GM12878 (cell line): ENCODE data around the gene SOST. TPM values are rescaled to one million over a fixed set of nuclear protein-coding genes. Genes with fewer than 3 reads are reported as not detected.

Source experiments
- ATAC-seq: fragments of 200-7000 bp; cut with Tn5 transposase; 3 replicates; pipeline ENCODE4 v1.9.1; 2020; ENCODE audit warnings: mild to moderate bottlenecking, moderate library complexity
- BruUV-seq: library from RNA; stranded (reverse); fragments of 400-500 nt; replicated peaks from 2 replicates; lab custom pipeline; 2021; lab: Mats Ljungman, UMichigan
- CTCF ChIA-PET: fragments of 300-600 bp; sonication (Branson Sonifier 250); formaldehyde crosslinking; extraction: SDS; loops from one replicate; lab custom pipeline; 2021; ENCODE audit warnings: inconsistent platforms; lab: Yijun Ruan, JAX
- POLR2A ChIA-PET: fragments of 350-600 bp; formaldehyde crosslinking; extraction: SDS; loops from one replicate; lab custom pipeline; 2021; ENCODE audit warnings: inconsistent platforms; lab: Charles Lee
- RAD21 ChIA-PET: fragments of 300-600 bp; sonication (Branson Sonifier 250); formaldehyde crosslinking; loops from one replicate; lab custom pipeline; 2023; ENCODE audit warnings: antibody characterized with exemption; ENCODE audit not compliant: unreplicated experiment; lab: Charles Lee
- SMC1A ChIA-PET: fragments of 300-600 bp; sonication (Branson Sonifier 250); formaldehyde crosslinking; loops from one replicate; lab custom pipeline; 2023; ENCODE audit not compliant: unreplicated experiment, uncharacterized antibody; lab: Charles Lee
- DNase-seq: peaks from one replicate; pipeline ENCODE4 v3.0.0-alpha.2; 2011; ENCODE audit warnings: low read depth, low spot score
- FAIRE-seq: peaks from 3 replicates; lab custom pipeline; 2011; peaks lifted over from hg19 to GRCh38; lab: Jason Lieb, UNC
- H2AFZ ChIP-seq: 2 replicates; pipeline ENCODE4 v1.6.0; 2011; ENCODE audit warnings: low read depth, low read length, control low read depth; ENCODE audit not compliant: control insufficient read depth
- H3K27ac ChIP-seq: 2 replicates; pipeline ENCODE4 v1.5.1; 2011; ENCODE audit warnings: control low read depth; ENCODE audit not compliant: control insufficient read depth, insufficient read depth
- H3K27me3 ChIP-seq, 2 experiments: replicated peaks in 1 of 2; 2 replicates each; pipeline versions ENCODE4 v1.6.0 to v1.6.1; 2011; ENCODE audit warnings: low read length in 1 of 2; ENCODE audit not compliant: control insufficient read depth in 2 of 2, insufficient read depth in 2 of 2
- H3K36me3 ChIP-seq, 2 experiments: 2 replicates each; pipeline ENCODE4 v1.5.1; 2011; ENCODE audit warnings: low read length in 1 of 2; ENCODE audit not compliant: control insufficient read depth in 2 of 2, insufficient read depth in 2 of 2
- H3K4me1 ChIP-seq: 2 replicates; pipeline ENCODE4 v1.6.1; 2011; ENCODE audit warnings: mild to moderate bottlenecking, low read length, moderate library complexity, mixed read lengths; ENCODE audit not compliant: control insufficient read depth, insufficient read depth
- H3K4me2 ChIP-seq: 2 replicates; pipeline ENCODE4 v1.6.0; 2011; ENCODE audit warnings: control low read depth; ENCODE audit not compliant: control insufficient read depth, insufficient read depth
- H3K4me3 ChIP-seq: fragments of 200-600 bp; sonication (generic); 2 replicates; pipeline ENCODE4 v1.5.1; 2016
- H3K79me2 ChIP-seq: 2 replicates; pipeline ENCODE4 v1.6.0; 2011; ENCODE audit warnings: low read length; ENCODE audit not compliant: control insufficient read depth, insufficient read depth
- H3K9ac ChIP-seq: 2 replicates; pipeline ENCODE4 v1.8.0; 2011; ENCODE audit warnings: low read length, control low read depth, mixed read lengths; ENCODE audit not compliant: control insufficient read depth, insufficient read depth
- H3K9me3 ChIP-seq: replicated peaks from 3 replicates; pipeline ENCODE4 v1.5.1; 2011; ENCODE audit warnings: mild to moderate bottlenecking, low read length; ENCODE audit not compliant: control insufficient read depth, insufficient read depth
- H4K20me1 ChIP-seq: 2 replicates; pipeline ENCODE4 v1.6.0; 2011; ENCODE audit not compliant: control insufficient read depth, insufficient read depth
- FOS ChIP-seq: IDR thresholded peaks from 3 replicates; pipeline ENCODE4 v1.6.1; 2011; ENCODE audit warnings: borderline replicate concordance; ENCODE audit not compliant: insufficient read length; ENCODE audit errors: extremely low read depth
- IRF3 ChIP-seq: fragments of 450-650 bp; IDR thresholded peaks from 2 replicates; pipeline ENCODE4 v1.6.1; 2014; ENCODE audit warnings: mild to moderate bottlenecking
- NFXL1 ChIP-seq: fragments of 450-650 bp; IDR thresholded peaks from 2 replicates; pipeline ENCODE4 v1.6.1; 2017; ENCODE audit warnings: antibody characterized with exemption, mild to moderate bottlenecking, borderline replicate concordance
- PKNOX1 ChIP-seq: fragments of 450-650 bp; IDR thresholded peaks from 2 replicates; pipeline ENCODE4 v1.6.1; 2016; ENCODE audit warnings: mild to moderate bottlenecking
- RUNX3 ChIP-seq: IDR thresholded peaks from 2 replicates; pipeline ENCODE4 v1.6.1; 2012; ENCODE audit warnings: low read length, inconsistent platforms
- SMAD1 ChIP-seq: fragments of 450-650 bp; IDR thresholded peaks from 2 replicates; pipeline ENCODE4 v1.6.1; 2018; ENCODE audit warnings: mild to moderate bottlenecking, low read depth; ENCODE audit not compliant: partially characterized antibody
- WGBS: methylation state at CpG from one replicate; pipeline ENCODE4 v1.1.6; 2016; ENCODE audit warnings: low lambda C conversion rate; ENCODE audit not compliant: insufficient replicate concordance, insufficient coverage; ENCODE audit errors: missing lambda C conversion rate; 5-methylcytosine and 5-hydroxymethylcytosine counted together
- in situ Hi-C: fragments of 300-500 bp; cut with MboI; formaldehyde crosslinking; loops from 9 replicates; pipeline ENCODE4 v1.14.3; 2018; ENCODE audit warnings: mixed read lengths
- intact Hi-C: fragments of 100-400 bp; cut with micrococcal nuclease; formaldehyde crosslinking; loops from one replicate; pipeline ENCODE4 v1.14.2; 2022; ENCODE audit not compliant: unreplicated experiment
- polyA plus RNA-seq, 11 experiments: library from polyadenylated mRNA; depleted of rRNA in 4 of 11; unstranded in 6 of 11; stranded (reverse) in 5 of 11; fragments of >200 nt; fragmentation: Nextera tagmentation in 4 of 11; fragmentation: Illumina TruSeq in 1 of 11; extraction: Ambion mirVana in 4 of 11; extraction: Trizol in 1 of 11; gene quantifications; 1 replicate in 1 of 11; 2 replicates in 10 of 11; pipeline versions ENCODE4 v1.2.1 to v1.2.3, GENCODE V29; 2011 to 2016; ENCODE audit warnings: inconsistent platforms in 2 of 11, missing spikeins in 2 of 11, low read depth in 1 of 11
- total RNA-seq, 4 experiments: library from RNA; depleted of rRNA in 3 of 4; stranded (reverse); fragments of >200 nt in 3 of 4; fragmentation: Illumina TruSeq in 1 of 4; extraction: Trizol in 1 of 4; gene quantifications; 2 replicates each; pipeline versions ENCODE4 v1.2.1 to v1.2.3, GENCODE V29; 2013 to 2021
- TF ChIP-seq, protein P1 (sequence below): fragments of 450-650 bp; IDR thresholded peaks from 2 replicates; pipeline ENCODE4 v1.6.1; 2017; ENCODE audit warnings: mild to moderate bottlenecking

The SOST gene
- total and polyA plus RNA-seq, 10 of the 15 experiments (the other 5 are each of a cell fraction or from before 2014, with no cell fraction given): not detected

GRCh38 chr17:43714465-43715149 is 44.0 kb downstream of the SOST start:
- WGBS: 43% methylated on average over 4 of the region's 4 CpGs
- CTCF ChIA-PET: interaction anchor here (2.2 kb wide), 1 partner anchor 45 kb away, joined by 7 read pairs; no protein-coding TSS in a partner anchor
- BruUV-seq: no TSS peak
- RAD21 ChIA-PET: interaction anchor here (1.2 kb wide), 1 partner anchor 19 kb away, joined by 6 read pairs; no protein-coding TSS in a partner anchor
- Histone ChIP-seq H3K9me3 (no peaks in the 10 kb centered on the region; the same call in 2 of the 3 replicates), H3K9ac (no peak overlapping the region), H2AFZ (no peak overlapping the region), H3K27ac (no peak overlapping the region), H3K4me1 (peaks cover 6% of the 10 kb centered on the region), H3K4me2 (peak overlapping the region; percentile 84), H3K36me3 (no peaks in the 10 kb centered on the region), H3K79me2 (no peaks in the 10 kb centered on the region), H4K20me1 (no peaks in the 10 kb centered on the region), H3K4me3 (no peak overlapping the region), H3K27me3 (peaks cover 3 to 6% of the 10 kb centered on the region in 2 experiments; a peak in 3 of 4 replicates)
- TF ChIP-seq IRF3: no peak
- TF ChIP-seq RUNX3: no peak
- TF ChIP-seq, protein P1, sequence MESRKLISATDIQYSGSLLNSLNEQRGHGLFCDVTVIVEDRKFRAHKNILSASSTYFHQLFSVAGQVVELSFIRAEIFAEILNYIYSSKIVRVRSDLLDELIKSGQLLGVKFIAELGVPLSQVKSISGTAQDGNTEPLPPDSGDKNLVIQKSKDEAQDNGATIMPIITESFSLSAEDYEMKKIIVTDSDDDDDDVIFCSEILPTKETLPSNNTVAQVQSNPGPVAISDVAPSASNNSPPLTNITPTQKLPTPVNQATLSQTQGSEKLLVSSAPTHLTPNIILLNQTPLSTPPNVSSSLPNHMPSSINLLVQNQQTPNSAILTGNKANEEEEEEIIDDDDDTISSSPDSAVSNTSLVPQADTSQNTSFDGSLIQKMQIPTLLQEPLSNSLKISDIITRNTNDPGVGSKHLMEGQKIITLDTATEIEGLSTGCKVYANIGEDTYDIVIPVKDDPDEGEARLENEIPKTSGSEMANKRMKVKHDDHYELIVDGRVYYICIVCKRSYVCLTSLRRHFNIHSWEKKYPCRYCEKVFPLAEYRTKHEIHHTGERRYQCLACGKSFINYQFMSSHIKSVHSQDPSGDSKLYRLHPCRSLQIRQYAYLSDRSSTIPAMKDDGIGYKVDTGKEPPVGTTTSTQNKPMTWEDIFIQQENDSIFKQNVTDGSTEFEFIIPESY: no peak
- TF ChIP-seq FOS: no peak
- no peak for TF ChIP-seq SMAD1
- TF ChIP-seq NFXL1: no peak
- TF ChIP-seq PKNOX1: no peak
- in situ Hi-C loops (no loop called here), intact Hi-C loops (no loop called here)
- FAIRE-seq (no peak), ATAC-seq (no peak), DNase-seq (no peak)
- POLR2A ChIA-PET: interaction anchor here (1.0 kb wide), 1 partner anchor 36 kb away, joined by 3 read pairs; no protein-coding TSS in a partner anchor
- SMC1A ChIA-PET: interaction anchor here (0.6 to 1.4 kb wide), 3 partner anchors 42 to 141 kb away, joined by 3 to 4 read pairs (median 3); no protein-coding TSS in a partner anchor
